ENCODE data around the gene NHERF1. TPM values are rescaled to one million over a fixed set of nuclear protein-coding genes. Genes with fewer than 3 reads are reported as not detected.

NHERF1 gene
- total RNA-seq, 2 donors from 2014 or later: 84.1 to 133 TPM

GRCh38 chr17:74725111-74725510, 23.3 kb upstream of the NHERF1 start:
- intact Hi-C loops (cut with DNase I): no loop called here

GRCh38 chr17:74728033-74728701, 20.3 kb upstream of the NHERF1 start:
- WGBS: 90% methylated on average over 3 of the region's 3 CpGs
- TF ChIP-seq POLR2AphosphoS5 (IDR thresholded peaks at IDR 0.05) (no peak), POLR2A (IDR thresholded peaks at IDR 0.05) (no peak), CTCF (IDR thresholded peaks at IDR 0.05) (no peak)

More at GRCh38 chr17:74725111-74725510, 23.3 kb upstream of the NHERF1 start:
- no peak for DNase-seq (ENCODE audit: low spot score)
- H3K4me3 ChIP-seq: no peak overlapping the region
- no peak overlapping the region for H3K27ac ChIP-seq
- H3K27me3 ChIP-seq (replicated peaks; ENCODE audit: insufficient read depth): no peaks in the 10 kb centered on the region
- no peak for TF ChIP-seq POLR2AphosphoS5 (IDR thresholded peaks at IDR 0.05)
- TF ChIP-seq POLR2A (IDR thresholded peaks at IDR 0.05): no peak
- no peak for TF ChIP-seq CTCF (IDR thresholded peaks at IDR 0.05)
- no peaks in the 10 kb centered on the region for H3K36me3 ChIP-seq
- WGBS: 83% methylated on average over 3 of the region's 3 CpGs
- H3K4me1 ChIP-seq (replicated peaks): no peaks in the 10 kb centered on the region
- H3K9me3 ChIP-seq: no peaks in the 10 kb centered on the region

GRCh38 chr17:74728702-74729075, 19.7 kb upstream of the NHERF1 start:
- no peak for TF ChIP-seq POLR2AphosphoS5 (IDR thresholded peaks at IDR 0.05)
- TF ChIP-seq CTCF (IDR thresholded peaks at IDR 0.05): no peak
- TF ChIP-seq POLR2A (IDR thresholded peaks at IDR 0.05): no peak
- intact Hi-C loops (cut with DNase I): no loop called here
- H3K27ac ChIP-seq: no peak overlapping the region
- H3K27me3 ChIP-seq (replicated peaks; ENCODE audit: insufficient read depth): no peaks in the 10 kb centered on the region
- H3K36me3 ChIP-seq: no peaks in the 10 kb centered on the region
- H3K9me3 ChIP-seq: no peaks in the 10 kb centered on the region
- H3K4me3 ChIP-seq: no peak overlapping the region
- WGBS: 94% methylated on average over 3 of the region's 3 CpGs
- no peaks in the 10 kb centered on the region for H3K4me1 ChIP-seq (replicated peaks)
- no peak for DNase-seq (ENCODE audit: low spot score)

More at GRCh38 chr17:74728033-74728701, 20.3 kb upstream of the NHERF1 start:
- H3K36me3 ChIP-seq: no peaks in the 10 kb centered on the region
- no peak for DNase-seq (ENCODE audit: low spot score)
- H3K9me3 ChIP-seq: no peaks in the 10 kb centered on the region
- no peaks in the 10 kb centered on the region for H3K27me3 ChIP-seq (replicated peaks; ENCODE audit: insufficient read depth)
- intact Hi-C loops (cut with DNase I): no loop called here
- no peak overlapping the region for H3K27ac ChIP-seq
- no peaks in the 10 kb centered on the region for H3K4me1 ChIP-seq (replicated peaks)
- no peak overlapping the region for H3K4me3 ChIP-seq

GRCh38 chr17:74729368-74729767, 19.1 kb upstream of the NHERF1 start:
- WGBS: 85% methylated on average over 5 of the region's 5 CpGs
- Histone ChIP-seq H3K9me3 (no peaks in the 10 kb centered on the region), H3K4me1 (replicated peaks) (no peaks in the 10 kb centered on the region), H3K36me3 (no peaks in the 10 kb centered on the region), H3K27ac (no peak overlapping the region), H3K27me3 (replicated peaks; ENCODE audit: insufficient read depth) (no peaks in the 10 kb centered on the region), H3K4me3 (no peak overlapping the region)
- TF ChIP-seq POLR2AphosphoS5 (IDR thresholded peaks at IDR 0.05) (no peak), POLR2A (IDR thresholded peaks at IDR 0.05) (no peak), CTCF (IDR thresholded peaks at IDR 0.05) (no peak)
- intact Hi-C loops (cut with DNase I): no loop called here
- DNase-seq (ENCODE audit: low spot score): no peak

- Histone ChIP-seq H3K27me3 (replicated peaks; ENCODE audit: insufficient read depth) (no peaks in the 10 kb centered on the region), H3K36me3 (no peaks in the 10 kb centered on the region), H3K9me3 (no peaks in the 10 kb centered on the region), H3K27ac (no peak overlapping the region), H3K4me3 (no peak overlapping the region), H3K4me1 (replicated peaks) (no peaks in the 10 kb centered on the region)
- TF ChIP-seq POLR2A (IDR thresholded peaks at IDR 0.05) (no peak), POLR2AphosphoS5 (IDR thresholded peaks at IDR 0.05) (no peak), CTCF (IDR thresholded peaks at IDR 0.05) (no peak)
- WGBS: 86% methylated on average over 15 of the region's 15 CpGs
- intact Hi-C loops (cut with DNase I): no loop called here
- DNase-seq (ENCODE audit: low spot score): no peak
These were observed 18.6 kb upstream of the NHERF1 start for GRCh38 chr17:74729866-74730265.

Measured in prostate gland (tissue), 2 donors.